Sciatic nerve (tissue), 2 donors: ENCODE results near the gene ANKRD33. TPM values are rescaled to one million over a fixed set of nuclear protein-coding genes. Genes with fewer than 3 reads are reported as not detected.
"Not testable (repeated sequence)": the region's sequence is repeated elsewhere in the genome, so short reads cannot be mapped to it uniquely, and the experiment has no call there.

Source experiments
- ATAC-seq: fragments of 200-7000 bp; cut with Tn5 transposase; one replicate; pipeline ENCODE4 v1.9.1; 2020; ENCODE audit warnings: mild to moderate bottlenecking, moderate library complexity
- DNase-seq: peaks from one replicate; pipeline ENCODE4 v3.0.0-alpha.2; 2020; ENCODE audit warnings: low spot score
- intact Hi-C: fragments of 100-400 bp; cut with DNase I; formaldehyde crosslinking; loops from one replicate; pipeline ENCODE4 v1.14.2; 2022
- total RNA-seq: library from RNA; stranded (reverse); fragmentation: NEBNext Ultra II Directional; extraction: Animal tissue kit (Norgen Biotek cat#: 25700); gene quantifications from one replicate; pipeline ENCODE4 v1.2.1, GENCODE V29; 2021
- donor health status: DM: no; HTN: no; CAD: no.
- donor health status: DM: no; HTN: no; CAD: no.

ANKRD33 gene
- total RNA-seq, 1 donor from 2014 or later, result 0.76 TPM

- no peak for ATAC-seq
- intact Hi-C loops, result no loop called here
- DNase-seq, result no peak
Observed at GRCh38 chr12:51872689-51872981, 15.3 kb upstream of the ANKRD33 start.

- DNase-seq (no peak), ATAC-seq (no peak)
- intact Hi-C loops, result no loop called here
Observed at GRCh38 chr12:51873251-51873994, 14.5 kb upstream of the ANKRD33 start.

GRCh38 chr12:51874000-51874399 lies 13.9 kb upstream of the ANKRD33 start:
- intact Hi-C loops, result no loop called here
- ATAC-seq, result no peak

GRCh38 chr12:51874486-51874885 lies 13.4 kb upstream of the ANKRD33 start:
- DNase-seq, result peak; percentile 54
- intact Hi-C loops, result no loop called here
- ATAC-seq, result no peak

More at GRCh38 chr12:51874000-51874399, 13.9 kb upstream of the ANKRD33 start:
- peak; percentile 22 for DNase-seq

- no peak for DNase-seq
- no peak for ATAC-seq
- intact Hi-C loops, result no loop called here
Observed at GRCh38 chr12:51879102-51879501, 8.8 kb upstream of the ANKRD33 start.

- ATAC-seq, result no peak
- no peak for DNase-seq
- intact Hi-C loops, result no loop called here
Observed at GRCh38 chr12:51883295-51883694, 4.6 kb upstream of the ANKRD33 start.

- no peak for ATAC-seq
- DNase-seq, result no peak
- intact Hi-C loops, result no loop called here
Observed at GRCh38 chr12:51883998-51884675, 3.8 kb upstream of the ANKRD33 start.

- intact Hi-C loops, result no loop called here
- ATAC-seq, result no peak
- peak; percentile 12 for DNase-seq
Observed at GRCh38 chr12:51884676-51885229, 3.1 kb upstream of the ANKRD33 start.

GRCh38 chr12:51885294-51886020 lies 2.4 kb upstream of the ANKRD33 start:
- peak; percentile 42 for DNase-seq
- ATAC-seq, result not testable (repeated sequence)

GRCh38 chr12:51886021-51886710 lies 1.7 kb upstream of the ANKRD33 start:
- DNase-seq (peak; percentile 82), ATAC-seq (peak; percentile 97)
- intact Hi-C loops, result no loop called here

More at GRCh38 chr12:51885294-51886020, 2.4 kb upstream of the ANKRD33 start:
- intact Hi-C loops, result not testable (repeated sequence)

- intact Hi-C loops, result no loop called here
- DNase-seq, result no peak
- ATAC-seq, result no peak
Observed at GRCh38 chr12:51888316-51889215, 663 bp downstream of the ANKRD33 start.

GRCh38 chr12:51889216-51890132 lies 1.6 kb downstream of the ANKRD33 start:
- peak; percentile 49 for DNase-seq
- no peak for ATAC-seq
- intact Hi-C loops, result no loop called here

GRCh38 chr12:51890133-51890464 lies 2.2 kb downstream of the ANKRD33 start:
- intact Hi-C loops, result no loop called here
- no peak for ATAC-seq
- peak; percentile 43 for DNase-seq

GRCh38 chr12:51890511-51891171 lies 2.7 kb downstream of the ANKRD33 start:
- intact Hi-C loops, result no loop called here
- peak; percentile 59 for DNase-seq
- ATAC-seq, result no peak

- DNase-seq, result no peak
- intact Hi-C loops, result no loop called here
- ATAC-seq, result no peak
Observed at GRCh38 chr12:51891843-51892242, 3.9 kb downstream of the ANKRD33 start.

- ATAC-seq (no peak), DNase-seq (peak; percentile 26)
- intact Hi-C loops, result no loop called here
Observed at GRCh38 chr12:51893786-51894185, 5.9 kb downstream of the ANKRD33 start.
